Kidney (tissue), 14 donors: ENCODE results near the gene GLRA3. TPM values are rescaled to one million over a fixed set of nuclear protein-coding genes. Genes with fewer than 3 reads are reported as not detected.

ENCODE experiments used
- DNase-seq, 5 donors: peaks; one replicate each; pipeline ENCODE4 v3.0.0-alpha.2; 2013 to 2020
- FAIRE-seq: peaks from 2 replicates; lab custom pipeline; 2012; peaks lifted over from hg19 to GRCh38; lab: Jason Lieb, UNC
- H3K27ac ChIP-seq, 2 donors: one replicate each; pipeline ENCODE4 v1.7.0; 2013; ENCODE audit warnings: low read depth in 2 of 2, low read length in 2 of 2, inconsistent platforms in 1 of 2
- H3K27me3 ChIP-seq: one replicate; pipeline ENCODE4 v1.7.1; 2013; ENCODE audit warnings: low read length, inconsistent platforms; ENCODE audit not compliant: control insufficient read depth, insufficient read depth
- H3K36me3 ChIP-seq, 3 donors: one replicate each; pipeline versions ENCODE4 v1.7.0 to v1.7.1; 2013; ENCODE audit warnings: low read length in 3 of 3, control low read depth in 1 of 3, inconsistent platforms in 1 of 3; ENCODE audit not compliant: insufficient read depth in 3 of 3, control insufficient read depth in 2 of 3
- H3K4me1 ChIP-seq, 3 donors: one replicate each; pipeline versions ENCODE4 v1.7.0 to v1.7.1; 2013; ENCODE audit warnings: low read length in 3 of 3, inconsistent platforms in 1 of 3, low read depth in 1 of 3; ENCODE audit not compliant: control insufficient read depth in 2 of 3, insufficient read depth in 2 of 3
- H3K4me3 ChIP-seq, 3 donors: one replicate each; pipeline versions ENCODE4 v1.7.0 to v1.8.1; 2013; ENCODE audit warnings: low read length in 3 of 3, control low read depth in 1 of 3, inconsistent platforms in 1 of 3
- H3K9ac ChIP-seq, 3 donors: one replicate each; pipeline versions ENCODE4 v1.7.0 to v1.7.1; 2013; ENCODE audit warnings: low read length in 3 of 3, control low read depth in 1 of 3, inconsistent platforms in 1 of 3
- H3K9me3 ChIP-seq, 3 donors: one replicate each; pipeline versions ENCODE4 v1.7.0 to v1.7.1; 2013; ENCODE audit warnings: low read length in 3 of 3, control low read depth in 1 of 3, inconsistent platforms in 1 of 3; ENCODE audit not compliant: control insufficient read depth in 2 of 3, insufficient read depth in 1 of 3
- intact Hi-C: fragments of 100-400 bp; cut with DNase I; formaldehyde crosslinking; loops from one replicate; pipeline ENCODE4 v1.11.1; 2022
- polyA plus RNA-seq: library from polyadenylated mRNA; stranded (reverse); fragments of 350-450 nt; fragmentation: Illumina TruSeq; extraction: RNeasy Lipid Tissue Mini Kit (QIAGEN cat#74804); gene quantifications from one replicate; pipeline ENCODE4 v1.2.3, GENCODE V29; 2014; ENCODE audit warnings: low read depth, low replicate concordance; ENCODE audit not compliant: insufficient read depth
- total RNA-seq: library from RNA; stranded (reverse); fragmentation: NEBNext Ultra II Directional; extraction: Animal tissue kit (Norgen Biotek cat#: 25700); gene quantifications from one replicate; pipeline ENCODE4 v1.2.1, GENCODE V29; 2021
- TF ChIP-seq, protein P1 (sequence below): IDR thresholded peaks from 3 replicates; pipeline ENCODE4 v1.5.1; 2012; ENCODE audit warnings: mild to moderate bottlenecking, moderate library complexity, borderline replicate concordance; ENCODE audit not compliant: insufficient read depth; ENCODE audit errors: extremely low read depth
- donor health status: control.
- donor health status: control.
- donor health status: control.
- donor health status: control.
- donor health status: control.
- donor health status: DM: yes; HTN: yes; CAD: no.
- donor health status: Normal renal cell carcinoma (clear cell type).

GLRA3 gene
- total and polyA plus RNA-seq, 2 donors from 2014 or later = 0.13 TPM; not detected in 1

DNA sequence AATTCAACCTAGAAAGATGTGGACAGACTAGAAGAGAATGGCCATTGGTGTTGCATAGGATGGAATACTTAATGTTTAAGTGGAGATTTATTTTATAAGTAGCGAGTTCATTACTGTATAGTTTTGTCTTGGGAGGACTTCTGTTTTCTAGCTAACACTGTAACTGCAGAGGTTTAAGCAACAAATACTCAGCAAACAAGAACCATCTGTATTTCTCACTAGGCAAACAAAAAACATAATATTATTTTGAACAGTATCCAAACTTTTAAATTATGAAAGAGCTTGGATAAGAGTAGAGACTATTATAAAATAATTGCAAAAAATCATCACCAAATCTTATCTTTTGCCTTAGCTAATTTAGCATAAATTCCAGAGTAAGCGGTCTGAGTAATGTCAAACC is 121.1 kb downstream of the GLRA3 start:
- FAIRE-seq (no peak), DNase-seq (no peak)
- intact Hi-C loops = no loop called here
- H3K9ac ChIP-seq = no peak overlapping the region
- no peaks in the 10 kb centered on the region for H3K27me3 ChIP-seq
- no peak overlapping the region for H3K4me3 ChIP-seq
- no peak overlapping the region for H3K27ac ChIP-seq
- no peaks in the 10 kb centered on the region for H3K4me1 ChIP-seq
- no peaks in the 10 kb centered on the region for H3K36me3 ChIP-seq
- H3K9me3 ChIP-seq = no peaks in the 10 kb centered on the region
- TF ChIP-seq, protein P1, sequence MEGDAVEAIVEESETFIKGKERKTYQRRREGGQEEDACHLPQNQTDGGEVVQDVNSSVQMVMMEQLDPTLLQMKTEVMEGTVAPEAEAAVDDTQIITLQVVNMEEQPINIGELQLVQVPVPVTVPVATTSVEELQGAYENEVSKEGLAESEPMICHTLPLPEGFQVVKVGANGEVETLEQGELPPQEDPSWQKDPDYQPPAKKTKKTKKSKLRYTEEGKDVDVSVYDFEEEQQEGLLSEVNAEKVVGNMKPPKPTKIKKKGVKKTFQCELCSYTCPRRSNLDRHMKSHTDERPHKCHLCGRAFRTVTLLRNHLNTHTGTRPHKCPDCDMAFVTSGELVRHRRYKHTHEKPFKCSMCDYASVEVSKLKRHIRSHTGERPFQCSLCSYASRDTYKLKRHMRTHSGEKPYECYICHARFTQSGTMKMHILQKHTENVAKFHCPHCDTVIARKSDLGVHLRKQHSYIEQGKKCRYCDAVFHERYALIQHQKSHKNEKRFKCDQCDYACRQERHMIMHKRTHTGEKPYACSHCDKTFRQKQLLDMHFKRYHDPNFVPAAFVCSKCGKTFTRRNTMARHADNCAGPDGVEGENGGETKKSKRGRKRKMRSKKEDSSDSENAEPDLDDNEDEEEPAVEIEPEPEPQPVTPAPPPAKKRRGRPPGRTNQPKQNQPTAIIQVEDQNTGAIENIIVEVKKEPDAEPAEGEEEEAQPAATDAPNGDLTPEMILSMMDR = no peak

DNA sequence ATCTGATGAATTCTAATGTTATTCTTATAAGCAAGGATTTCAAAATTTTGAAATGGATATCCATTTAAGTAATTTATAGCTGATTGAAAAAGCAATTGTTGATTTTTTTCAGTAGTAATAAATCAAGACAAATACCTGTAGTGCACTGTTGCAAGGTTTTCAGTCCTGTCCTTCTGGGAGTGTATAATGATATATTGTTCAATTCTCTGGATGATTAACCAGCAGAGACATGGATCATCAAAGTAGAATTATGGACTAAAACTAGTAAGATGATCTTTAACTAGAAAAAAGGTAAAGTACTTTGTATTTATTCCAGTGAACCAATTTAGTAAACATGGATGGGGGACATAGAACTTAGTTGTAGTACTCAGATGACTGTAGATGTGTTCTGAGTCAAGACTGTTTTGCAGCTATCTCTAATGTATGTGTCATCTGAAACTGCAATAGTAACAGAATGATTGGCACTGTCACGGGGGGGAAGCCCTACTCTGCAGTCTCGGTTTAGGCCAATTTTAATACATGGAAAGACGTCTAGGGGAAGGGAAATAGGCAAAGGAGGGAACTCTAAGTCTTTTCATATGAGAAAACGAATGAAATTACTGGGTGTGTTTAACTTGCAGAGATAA is 121.9 kb downstream of the GLRA3 start:
- TF ChIP-seq, protein P1 = no peak
- intact Hi-C loops = no loop called here

DNA sequence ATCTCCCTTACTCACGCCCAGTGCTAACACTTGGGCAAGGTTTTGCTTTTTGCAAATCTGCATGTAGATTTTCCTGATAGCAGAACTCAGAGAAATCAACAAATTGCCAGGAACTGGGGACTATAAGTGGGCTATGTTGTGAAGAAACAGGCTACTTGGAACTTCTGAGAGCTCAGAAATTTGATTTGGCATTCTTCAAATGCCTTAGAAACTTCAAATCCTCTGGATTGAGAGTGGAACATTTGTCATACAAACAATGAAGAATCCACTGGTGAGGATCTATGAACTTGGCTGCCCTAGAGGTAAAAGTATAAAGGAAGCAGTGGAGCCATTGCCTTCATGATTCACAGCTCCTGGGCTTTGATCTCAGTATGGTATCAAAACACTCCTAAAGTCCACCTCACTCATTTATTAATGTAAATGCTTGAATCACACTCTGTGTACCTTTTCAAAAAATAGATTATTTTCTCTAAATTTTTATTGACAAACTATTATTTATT is 126.0 kb downstream of the GLRA3 start:
- TF ChIP-seq, protein P1 = no peak
- H3K9ac ChIP-seq = no peak overlapping the region
- no peak for DNase-seq
- H3K27ac ChIP-seq = no peak overlapping the region
- H3K4me1 ChIP-seq = no peaks in the 10 kb centered on the region
- intact Hi-C loops = no loop called here
- no peak overlapping the region for H3K4me3 ChIP-seq
- no peaks in the 10 kb centered on the region for H3K27me3 ChIP-seq
- H3K9me3 ChIP-seq = no peaks in the 10 kb centered on the region
- no peak for FAIRE-seq
- H3K36me3 ChIP-seq = no peaks in the 10 kb centered on the region

More for the DNA sequence above, 121.9 kb downstream of the GLRA3 start:
- H3K9ac ChIP-seq = no peak overlapping the region
- no peaks in the 10 kb centered on the region for H3K4me1 ChIP-seq
- H3K9me3 ChIP-seq = no peaks in the 10 kb centered on the region
- H3K27me3 ChIP-seq = no peaks in the 10 kb centered on the region
- DNase-seq (peak in 2 of 5 donors; percentile 70 to 79), FAIRE-seq (no peak)
- H3K4me3 ChIP-seq = no peak overlapping the region
- H3K27ac ChIP-seq = no peak overlapping the region
- H3K36me3 ChIP-seq = no peaks in the 10 kb centered on the region
